ENCODE measurements around the gene MAGIX.

GRCh38 chrX:49186125-49187027 lies 23.8 kb downstream of the MAGIX start, which contains the start of gene PRICKLE3:
- TF ChIP-seq POLR2A (IDR thresholded peaks at IDR 0.05) (peak in 2 of 4 donors; percentile 35 to 81), CTCF (IDR thresholded peaks at IDR 0.05) (peak in 5 of 6 experiments; percentile 44 to 73 (median 53)), EP300 (IDR thresholded peaks at IDR 0.05) (no peak)

All from upper lobe of left lung (tissue), 4 donors.